Astrocyte of the cerebellum (primary cell): Measurements from ENCODE around the gene HSD17B4.

Experiments
- DNase-seq: peaks from one replicate; pipeline ENCODE4 v3.0.0-alpha.2; 2011; ENCODE audit warnings: low read depth
- H3K4me3 ChIP-seq: 2 replicates; pipeline ENCODE4 v1.5.1; 2011; ENCODE audit warnings: mild to moderate bottlenecking, low read depth, low read length, moderate library complexity
- CTCF ChIP-seq: IDR thresholded peaks from 2 replicates; pipeline ENCODE4 v1.5.1; 2012; ENCODE audit warnings: low read length, low read depth, moderate library complexity, mild to moderate bottlenecking; ENCODE audit errors: missing control alignments
- in situ Hi-C: cut with HindIII; loops from 2 replicates; pipeline ENCODE4 v1.10.0; 2017; ENCODE audit warnings: low sequenced_read_pairs

The HSD17B4 gene

GRCh38 chr5:119570910-119571309 lies 118.6 kb downstream of the HSD17B4 start:
- no peak for DNase-seq
- no peak for TF ChIP-seq CTCF
- H3K4me3 ChIP-seq, result no peak overlapping the region
- in situ Hi-C loops, result no loop called here

GRCh38 chr5:119578937-119579336 lies 126.6 kb downstream of the HSD17B4 start:
- DNase-seq, result no peak
- H3K4me3 ChIP-seq, result no peak overlapping the region
- TF ChIP-seq CTCF, result peak; percentile 17
- in situ Hi-C loops, result no loop called here

GRCh38 chr5:119582987-119583386 lies 130.7 kb downstream of the HSD17B4 start:
- in situ Hi-C loops, result no loop called here

GRCh38 chr5:119583684-119584083 lies 131.4 kb downstream of the HSD17B4 start:
- TF ChIP-seq CTCF, result no peak
- in situ Hi-C loops, result no loop called here
- no peak for DNase-seq
- no peak overlapping the region for H3K4me3 ChIP-seq

More at GRCh38 chr5:119582987-119583386, 130.7 kb downstream of the HSD17B4 start:
- DNase-seq, result no peak
- no peak for TF ChIP-seq CTCF
- no peak overlapping the region for H3K4me3 ChIP-seq
